Smooth muscle cell (in vitro differentiated cells): ENCODE measurements around the gene LAMTOR2. TPM values are rescaled to one million over a fixed set of nuclear protein-coding genes. Genes with fewer than 3 reads are reported as not detected.

ENCODE experiments used
- DNase-seq: peaks from one replicate; lab custom pipeline; 2025; ENCODE audit not compliant: unreplicated experiment; lab: John Stamatoyannopoulos, UW
- H2AFZ ChIP-seq: fragments of 200-600 bp; sonication (generic); 2 replicates; pipeline ENCODE4 v1.6.0; 2016; ENCODE audit warnings: antibody characterized with exemption, low read depth, mild to moderate bottlenecking
- H3F3A ChIP-seq: fragments of 200-600 bp; sonication (generic); 2 replicates; pipeline ENCODE4 v1.6.0; 2017; ENCODE audit warnings: antibody characterized with exemption, low read depth
- H3K27ac ChIP-seq: fragments of 200-600 bp; sonication (generic); 2 replicates; pipeline ENCODE4 v1.5.1; 2016; ENCODE audit warnings: low read depth, mild to moderate bottlenecking
- H3K27me3 ChIP-seq: fragments of 200-600 bp; sonication (generic); 2 replicates; pipeline ENCODE4 v1.6.1; 2016; ENCODE audit warnings: low read depth, mild to moderate bottlenecking
- H3K36me3 ChIP-seq: fragments of 200-600 bp; sonication (generic); 2 replicates; pipeline ENCODE4 v1.5.1; 2016; ENCODE audit warnings: low read depth
- H3K4me1 ChIP-seq: fragments of 200-600 bp; sonication (generic); 2 replicates; pipeline ENCODE4 v1.5.1; 2016; ENCODE audit warnings: low read depth
- H3K4me2 ChIP-seq: fragments of 200-600 bp; sonication (generic); 2 replicates; pipeline ENCODE4 v1.6.0; 2016; ENCODE audit warnings: mild to moderate bottlenecking
- H3K4me3 ChIP-seq: fragments of 200-600 bp; sonication (generic); 2 replicates; pipeline ENCODE4 v1.5.1; 2016; ENCODE audit warnings: mild to moderate bottlenecking
- H3K79me2 ChIP-seq: fragments of 200-600 bp; sonication (generic); 2 replicates; pipeline ENCODE4 v1.6.0; 2016; ENCODE audit warnings: low read depth, mild to moderate bottlenecking
- H3K9ac ChIP-seq: fragments of 200-600 bp; sonication (generic); 2 replicates; pipeline ENCODE4 v1.6.0; 2016; ENCODE audit warnings: low read depth
- H3K9me3 ChIP-seq: fragments of 200-600 bp; sonication (generic); replicated peaks from 2 replicates; pipeline ENCODE4 v1.5.1; 2016; ENCODE audit warnings: low read depth
- H4K20me1 ChIP-seq: fragments of 200-600 bp; sonication (generic); 2 replicates; pipeline ENCODE4 v1.6.0; 2016; ENCODE audit warnings: low read depth
- CTCF ChIP-seq: fragments of 200-600 bp; sonication (generic); IDR thresholded peaks from 2 replicates; pipeline ENCODE4 v1.5.1; 2017; ENCODE audit warnings: borderline replicate concordance, mild to moderate bottlenecking, antibody characterized with exemption; ENCODE audit not compliant: insufficient read depth, poor library complexity, severe bottlenecking
- WGBS: methylation state at CpG from one replicate; pipeline ENCODE4 v1.1.7; 2016; ENCODE audit warnings: low lambda C conversion rate; 5-methylcytosine and 5-hydroxymethylcytosine counted together
- polyA plus RNA-seq: library from polyadenylated mRNA; unstranded; fragments of >200 nt; fragmentation: Nextera tagmentation; extraction: Ambion mirVana; gene quantifications from 2 replicates; pipeline ENCODE4 v1.2.1, GENCODE V29; 2016
- total RNA-seq: library from RNA; depleted of rRNA; stranded (reverse); fragments of >200 nt; gene quantifications from 2 replicates; pipeline ENCODE4 v1.2.3, GENCODE V29; 2014

LAMTOR2 gene
- total and polyA plus RNA-seq, 2 experiments from 2014 or later: 55.1 to 146 TPM

- H3K27ac ChIP-seq: no peak overlapping the region
- H2AFZ ChIP-seq: no peak overlapping the region
- H3K4me1 ChIP-seq: no peaks in the 10 kb centered on the region
- DNase-seq: no peak
- peaks cover 61% of the 10 kb centered on the region for H4K20me1 ChIP-seq
- H3K79me2 ChIP-seq: no peaks in the 10 kb centered on the region
- no peak overlapping the region for H3K4me2 ChIP-seq
- H3K36me3 ChIP-seq: peaks cover 19% of the 10 kb centered on the region
- H3K4me3 ChIP-seq: no peak overlapping the region
- peaks cover 30% of the 10 kb centered on the region for H3F3A ChIP-seq
- TF ChIP-seq CTCF: no peak
- no peaks in the 10 kb centered on the region for H3K9me3 ChIP-seq
- no peak overlapping the region for H3K9ac ChIP-seq
- 80% methylated on average over 3 of the region's 3 CpGs for WGBS
- H3K27me3 ChIP-seq: no peaks in the 10 kb centered on the region
Measured at GRCh38 chr1:156009404-156009803, 45.2 kb upstream of the LAMTOR2 start.

GRCh38 chr1:156012051-156012817 lies 42.3 kb upstream of the LAMTOR2 start:
- TF ChIP-seq CTCF: no peak
- 97% methylated on average over 4 of the region's 4 CpGs for WGBS
- peaks cover 20% of the 10 kb centered on the region for H3K79me2 ChIP-seq
- peaks cover 82% of the 10 kb centered on the region for H4K20me1 ChIP-seq
- no peak overlapping the region for H3K9ac ChIP-seq
- peaks cover 23% of the 10 kb centered on the region for H3K36me3 ChIP-seq
- no peaks in the 10 kb centered on the region for H3K27me3 ChIP-seq
- H3K4me3 ChIP-seq: no peak overlapping the region
- no peaks in the 10 kb centered on the region for H3K4me1 ChIP-seq
- H3K9me3 ChIP-seq: no peaks in the 10 kb centered on the region
- DNase-seq: no peak
- no peak overlapping the region for H3K4me2 ChIP-seq
- no peak overlapping the region for H2AFZ ChIP-seq
- no peak overlapping the region for H3K27ac ChIP-seq
- peaks cover 23% of the 10 kb centered on the region for H3F3A ChIP-seq

GRCh38 chr1:156014829-156015228 lies 39.8 kb upstream of the LAMTOR2 start:
- no peak for TF ChIP-seq CTCF
- peaks cover 6% of the 10 kb centered on the region for H3K4me1 ChIP-seq
- peaks cover 31% of the 10 kb centered on the region for H3F3A ChIP-seq
- H3K36me3 ChIP-seq: peaks cover 15% of the 10 kb centered on the region
- H3K9ac ChIP-seq: no peak overlapping the region
- no peak overlapping the region for H3K27ac ChIP-seq
- H2AFZ ChIP-seq: no peak overlapping the region
- no peak for DNase-seq
- H3K4me3 ChIP-seq: no peak overlapping the region
- H3K27me3 ChIP-seq: no peaks in the 10 kb centered on the region
- H4K20me1 ChIP-seq: peaks cover 78% of the 10 kb centered on the region
- WGBS: 96% methylated on average over 7 of the region's 7 CpGs
- peaks cover 46% of the 10 kb centered on the region for H3K79me2 ChIP-seq
- H3K4me2 ChIP-seq: no peak overlapping the region
- no peaks in the 10 kb centered on the region for H3K9me3 ChIP-seq

- peaks cover 4% of the 10 kb centered on the region for H3K36me3 ChIP-seq
- no peaks in the 10 kb centered on the region for H3K9me3 ChIP-seq
- H3K9ac ChIP-seq: peak overlapping the region; percentile 78
- peak overlapping the region; percentile 55 for H3K27ac ChIP-seq
- H3F3A ChIP-seq: peaks cover 9% of the 10 kb centered on the region
- 67% methylated on average over 8 of the region's 8 CpGs for WGBS
- no peaks in the 10 kb centered on the region for H3K27me3 ChIP-seq
- peak overlapping the region; percentile 70 for H3K4me3 ChIP-seq
- H3K4me1 ChIP-seq: peaks cover 9% of the 10 kb centered on the region
- peaks cover 29% of the 10 kb centered on the region for H4K20me1 ChIP-seq
- TF ChIP-seq CTCF: no peak
- H2AFZ ChIP-seq: no peak overlapping the region
- DNase-seq: no peak
- H3K79me2 ChIP-seq: peaks cover 51% of the 10 kb centered on the region
- H3K4me2 ChIP-seq: peak overlapping the region; percentile 93
Measured at GRCh38 chr1:156019946-156020292, 34.7 kb upstream of the LAMTOR2 start.
